GM12892 (cell line): ENCODE data around the gene GMEB2.
"Not testable (repeated sequence)": the region's sequence is repeated elsewhere in the genome, so short reads cannot be mapped to it uniquely, and the experiment has no call there.

Experiments used
- POLR2A ChIP-seq: IDR thresholded peaks from 2 replicates; pipeline ENCODE4 v1.6.1; 2011; ENCODE audit warnings: low read depth, low read length, control low read depth
- POLR2AphosphoS5 ChIP-seq: IDR thresholded peaks from 2 replicates; pipeline ENCODE4 v1.6.1; 2011; ENCODE audit warnings: low read depth, low read length, control low read depth
- TAF1 ChIP-seq: IDR thresholded peaks from 2 replicates; pipeline ENCODE4 v1.6.1; 2011; ENCODE audit warnings: low read depth, mild to moderate bottlenecking, control low read depth, low read length, borderline replicate concordance

GRCh38 chr20:63571087-63571478 is 55.8 kb downstream of the GMEB2 start:
- not testable (repeated sequence) for TF ChIP-seq POLR2AphosphoS5, POLR2A, TAF1
